HepG2 (cell line): ENCODE data around the gene KHNYN. TPM values are rescaled to one million over a fixed set of nuclear protein-coding genes. Genes with fewer than 3 reads are reported as not detected.

Experiments
- CBX5 ChIP-seq: sonication (generic); formaldehyde crosslinking; IDR thresholded peaks from 2 replicates; pipeline ENCODE4 v1.4.0; 2020; ENCODE audit warnings: missing genetic modification reagents, borderline replicate concordance
- DNMT1 ChIP-seq: sonication (generic); formaldehyde crosslinking; IDR thresholded peaks from 2 replicates; pipeline ENCODE4 v1.5.1; 2020; ENCODE audit warnings: mild to moderate bottlenecking, missing genetic modification reagents
- HMGXB4 ChIP-seq, 2 experiments: sonication (generic) in 1 of 2; formaldehyde crosslinking in 1 of 2; IDR thresholded peaks; 2 replicates each; pipeline versions ENCODE4 v1.4.0 to v1.6.1; 2018 to 2020; ENCODE audit warnings: missing genetic modification reagents in 2 of 2, borderline replicate concordance in 1 of 2, low read depth in 1 of 2, mild to moderate bottlenecking in 1 of 2, missing biosample characterization in 1 of 2
- IRF9 ChIP-seq: sonication (generic); formaldehyde crosslinking; IDR thresholded peaks from 2 replicates; pipeline ENCODE4 v1.8.0; 2022; ENCODE audit warnings: missing genetic modification reagents, mild to moderate bottlenecking, borderline replicate concordance
- KDM2A ChIP-seq: sonication (generic); formaldehyde crosslinking; IDR thresholded peaks from 2 replicates; pipeline ENCODE4 v1.4.0; 2020; ENCODE audit warnings: low read depth, missing genetic modification reagents, borderline replicate concordance
- LCORL ChIP-seq, 2 experiments: fragments of 450-650 bp in 1 of 2; sonication (generic) in 1 of 2; formaldehyde crosslinking in 1 of 2; IDR thresholded peaks; 2 replicates each; pipeline versions ENCODE4 v1.5.0 to v1.6.1; 2017 to 2020; ENCODE audit warnings: antibody characterized with exemption in 1 of 2, missing genetic modification reagents in 1 of 2
- NFIB ChIP-seq: sonication (generic); formaldehyde crosslinking; IDR thresholded peaks from 2 replicates; pipeline ENCODE4 v1.9.0; 2021; ENCODE audit warnings: missing genetic modification reagents, mild to moderate bottlenecking, borderline replicate concordance
- POLR2AphosphoS2 ChIP-seq: IDR thresholded peaks from 2 replicates; pipeline ENCODE4 v1.6.1; 2011; ENCODE audit warnings: low read depth, low read length, improper control_type of control experiment
- POLR2AphosphoS5 ChIP-seq: IDR thresholded peaks from 2 replicates; pipeline ENCODE4 v1.6.1; 2012; ENCODE audit warnings: low read depth, low read length
- RBM22 ChIP-seq: fragments of 200-400 bp; formaldehyde crosslinking; optimal IDR thresholded peaks from 2 replicates; pipeline ENCODE3; 2017; ENCODE audit warnings: mild to moderate bottlenecking, low read length, moderate library complexity
- REL ChIP-seq: sonication (generic); formaldehyde crosslinking; conservative IDR thresholded peaks from 2 replicates; pipeline ENCODE4 v1.8.0; 2022; ENCODE audit warnings: mild to moderate bottlenecking, missing genetic modification reagents, moderate library complexity
- ZC3H13 ChIP-seq: sonication (generic); formaldehyde crosslinking; IDR thresholded peaks from 2 replicates; pipeline ENCODE4 v1.8.1; 2023; ENCODE audit warnings: mild to moderate bottlenecking, missing genetic modification reagents, moderate library complexity
- ZNF275 ChIP-seq: sonication (generic); formaldehyde crosslinking; IDR thresholded peaks from 2 replicates; pipeline ENCODE4 v1.8.0; 2022; ENCODE audit warnings: missing genetic modification reagents, mild to moderate bottlenecking, inconsistent platforms, borderline replicate concordance
- ZNF589 ChIP-seq: sonication (generic); formaldehyde crosslinking; conservative IDR thresholded peaks from 2 replicates; pipeline ENCODE4 v1.8.0; 2022; ENCODE audit warnings: mild to moderate bottlenecking, moderate library complexity, missing genetic modification reagents
- ZNF713 ChIP-seq: sonication (generic); formaldehyde crosslinking; IDR thresholded peaks from 2 replicates; pipeline ENCODE4 v1.4.0; 2020; ENCODE audit warnings: mild to moderate bottlenecking, missing genetic modification reagents
- ZNF83 ChIP-seq: sonication (generic); formaldehyde crosslinking; IDR thresholded peaks from 2 replicates; pipeline ENCODE4 v1.4.0; 2020; ENCODE audit warnings: missing genetic modification reagents, mild to moderate bottlenecking, borderline replicate concordance
- polyA plus RNA-seq, 8 experiments: library from polyadenylated mRNA; depleted of rRNA in 3 of 8; stranded (reverse) in 7 of 8; unstranded in 1 of 8; fragments of >200 nt; fragmentation: Illumina TruSeq in 4 of 8; extraction: Trizol in 4 of 8; gene quantifications; 2 replicates each; pipeline versions ENCODE4 v1.2.1 to v1.2.3, GENCODE V29; 2011 to 2016; ENCODE audit warnings: low read depth in 4 of 8, missing spikeins in 1 of 8, mixed read lengths in 1 of 8; ENCODE audit not compliant: insufficient read depth in 1 of 8
- total RNA-seq, 5 experiments: library from RNA; depleted of rRNA; stranded (reverse); fragments of >200 nt; fragmentation: Illumina TruSeq; extraction: Trizol; gene quantifications; 2 replicates each; pipeline ENCODE4 v1.2.3, GENCODE V29; 2016; ENCODE audit warnings: low read depth in 1 of 5
- TF ChIP-seq, protein P1 (sequence below): sonication (generic); formaldehyde crosslinking; IDR thresholded peaks from 2 replicates; pipeline ENCODE4 v1.4.0; 2020; ENCODE audit warnings: missing genetic modification reagents
- TF ChIP-seq, protein P2 (sequence below): sonication (generic); formaldehyde crosslinking; IDR thresholded peaks from 2 replicates; pipeline ENCODE4 v1.4.0; 2020; ENCODE audit warnings: mild to moderate bottlenecking, missing genetic modification reagents
- TF ChIP-seq, protein P3 (sequence below): sonication (generic); formaldehyde crosslinking; conservative IDR thresholded peaks from 2 replicates; pipeline ENCODE4 v1.8.1; 2023; ENCODE audit warnings: missing genetic modification reagents

The KHNYN gene
- total and polyA plus RNA-seq, 2 of the 13 experiments (the other 11 are each of a cell fraction or from before 2014, with no cell fraction given): 52.8 to 75.7 TPM

DNA sequence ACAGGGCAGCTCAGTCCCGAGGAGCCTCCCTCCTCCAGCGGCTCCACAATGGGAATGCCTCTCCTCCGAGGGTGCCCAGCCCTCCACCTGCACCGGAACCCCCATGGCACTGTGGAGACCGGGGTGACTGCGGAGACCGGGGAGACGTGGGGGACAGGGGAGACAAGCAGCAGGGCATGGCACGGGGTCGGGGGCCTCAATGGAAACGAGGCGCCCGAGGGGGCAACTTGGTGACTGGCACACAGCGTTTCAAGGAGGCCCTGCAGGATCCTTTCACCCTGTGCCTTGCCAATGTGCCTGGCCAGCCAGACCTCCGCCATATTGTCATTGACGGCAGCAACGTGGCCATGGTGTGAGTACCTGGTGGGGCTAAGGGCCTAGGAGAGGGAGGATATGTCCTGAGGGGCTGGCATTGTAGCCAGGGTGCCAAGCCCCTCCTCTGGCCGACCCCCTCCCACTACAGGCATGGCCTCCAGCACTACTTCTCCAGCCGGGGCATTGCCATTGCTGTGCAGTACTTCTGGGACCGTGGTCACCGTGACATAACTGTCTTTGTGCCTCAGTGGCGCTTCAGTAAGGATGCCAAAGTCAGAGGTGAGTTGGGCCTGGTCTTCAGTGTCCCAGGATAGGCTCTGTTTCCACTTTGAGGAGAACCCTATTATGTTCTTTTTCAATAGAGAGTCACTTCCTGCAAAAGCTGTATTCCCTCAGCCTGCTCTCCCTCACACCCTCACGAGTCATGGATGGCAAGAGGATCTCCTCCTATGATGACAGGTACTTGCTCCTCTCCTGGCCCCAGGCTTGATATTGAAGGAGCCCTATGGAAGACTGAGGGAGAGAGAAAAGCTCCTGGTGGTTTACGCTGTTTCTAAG lies 2.7 kb downstream of the KHNYN start (continued):
- TF ChIP-seq, protein P1, sequence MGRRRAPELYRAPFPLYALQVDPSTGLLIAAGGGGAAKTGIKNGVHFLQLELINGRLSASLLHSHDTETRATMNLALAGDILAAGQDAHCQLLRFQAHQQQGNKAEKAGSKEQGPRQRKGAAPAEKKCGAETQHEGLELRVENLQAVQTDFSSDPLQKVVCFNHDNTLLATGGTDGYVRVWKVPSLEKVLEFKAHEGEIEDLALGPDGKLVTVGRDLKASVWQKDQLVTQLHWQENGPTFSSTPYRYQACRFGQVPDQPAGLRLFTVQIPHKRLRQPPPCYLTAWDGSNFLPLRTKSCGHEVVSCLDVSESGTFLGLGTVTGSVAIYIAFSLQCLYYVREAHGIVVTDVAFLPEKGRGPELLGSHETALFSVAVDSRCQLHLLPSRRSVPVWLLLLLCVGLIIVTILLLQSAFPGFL (CRISPR knock-in tag): no peak
- TF ChIP-seq KDM2A (CRISPR knock-in tag) (no peak), ZNF275 (CRISPR knock-in tag) (0 out of 2 replicates have a peak, but pooled peaks have one; percentile 11), ZNF713 (CRISPR knock-in tag) (0 out of 2 replicates have a peak, but pooled peaks have one; percentile 25), POLR2AphosphoS2 (0 out of 2 replicates have a peak, but pooled peaks have one; percentile 7), IRF9 (CRISPR knock-in tag) (0 out of 2 replicates have a peak, but pooled peaks have one; percentile 24), ZNF589 (CRISPR knock-in tag) (peak; percentile 33; the same call in 1 of the 2 replicates), CBX5 (0 out of 2 replicates have a peak, but pooled peaks have one; percentile 22), LCORL (IDR thresholded peaks at IDR 0.05) (no peak), LCORL (CRISPR knock-in tag; IDR thresholded peaks at IDR 0.05) (no peak), DNMT1 (CRISPR knock-in tag) (0 out of 2 replicates have a peak, but pooled peaks have one; percentile 31), HMGXB4 (CRISPR knock-in tag; IDR thresholded peaks at IDR 0.05; ENCODE audit: borderline replicate concordance in 1 of 2, low read depth in 1 of 2) (no peak), NFIB (CRISPR knock-in tag) (peak; percentile 92; the same call in 1 of the 2 replicates), REL (CRISPR knock-in tag) (0 out of 2 replicates have a peak, but pooled peaks have one; percentile 28), RBM22 (peak; percentile 84), ZC3H13 (CRISPR knock-in tag) (0 out of 2 replicates have a peak, but pooled peaks have one; percentile 24), POLR2AphosphoS5 (0 out of 2 replicates have a peak, but pooled peaks have one; percentile 16), ZNF83 (peak; percentile 57; the same call in 1 of the 2 replicates)
- TF ChIP-seq, protein P2, sequence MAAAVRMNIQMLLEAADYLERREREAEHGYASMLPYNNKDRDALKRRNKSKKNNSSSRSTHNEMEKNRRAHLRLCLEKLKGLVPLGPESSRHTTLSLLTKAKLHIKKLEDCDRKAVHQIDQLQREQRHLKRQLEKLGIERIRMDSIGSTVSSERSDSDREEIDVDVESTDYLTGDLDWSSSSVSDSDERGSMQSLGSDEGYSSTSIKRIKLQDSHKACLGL (CRISPR knock-in tag): 0 out of 2 replicates have a peak, but pooled peaks have one; percentile 14
- TF ChIP-seq, protein P3, sequence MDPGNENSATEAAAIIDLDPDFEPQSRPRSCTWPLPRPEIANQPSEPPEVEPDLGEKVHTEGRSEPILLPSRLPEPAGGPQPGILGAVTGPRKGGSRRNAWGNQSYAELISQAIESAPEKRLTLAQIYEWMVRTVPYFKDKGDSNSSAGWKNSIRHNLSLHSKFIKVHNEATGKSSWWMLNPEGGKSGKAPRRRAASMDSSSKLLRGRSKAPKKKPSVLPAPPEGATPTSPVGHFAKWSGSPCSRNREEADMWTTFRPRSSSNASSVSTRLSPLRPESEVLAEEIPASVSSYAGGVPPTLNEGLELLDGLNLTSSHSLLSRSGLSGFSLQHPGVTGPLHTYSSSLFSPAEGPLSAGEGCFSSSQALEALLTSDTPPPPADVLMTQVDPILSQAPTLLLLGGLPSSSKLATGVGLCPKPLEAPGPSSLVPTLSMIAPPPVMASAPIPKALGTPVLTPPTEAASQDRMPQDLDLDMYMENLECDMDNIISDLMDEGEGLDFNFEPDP (CRISPR knock-in tag): peak; percentile 73; the same call in 1 of the 2 replicates
